Tibial nerve (tissue), 4 donors: Measurements from ENCODE around the gene NHEJ1. TPM values are rescaled to one million over a fixed set of nuclear protein-coding genes. Genes with fewer than 3 reads are reported as not detected.

Source experiments
- DNase-seq, 2 donors: peaks; one replicate each; pipeline ENCODE4 v3.0.0-alpha.2; 2019; ENCODE audit warnings: low spot score in 2 of 2
- H3K27ac ChIP-seq, 4 donors: fragments of 200-600 bp; sonication (generic) in 3 of 4; one replicate each; pipeline ENCODE4 v1.5.1; 2017 to 2019; ENCODE audit warnings: mild to moderate bottlenecking in 1 of 4
- H3K27me3 ChIP-seq, 2 donors: fragments of 200-600 bp; sonication (generic) in 1 of 2; one replicate each; pipeline versions ENCODE4 v1.5.1 to v1.6.0; 2017 to 2019
- H3K36me3 ChIP-seq, 3 donors: fragments of 200-600 bp; sonication (generic); one replicate each; pipeline ENCODE4 v1.5.1; 2018 to 2019
- H3K4me1 ChIP-seq, 4 donors: fragments of 200-600 bp; sonication (generic) in 3 of 4; one replicate each; pipeline ENCODE4 v1.5.1; 2017 to 2019
- H3K4me3 ChIP-seq, 4 donors: fragments of 200-600 bp; sonication (generic) in 3 of 4; one replicate each; pipeline ENCODE4 v1.5.1; 2017 to 2019; ENCODE audit warnings: mild to moderate bottlenecking in 1 of 4, moderate library complexity in 1 of 4
- H3K9me3 ChIP-seq, 4 donors: fragments of 200-600 bp; sonication (generic) in 3 of 4; one replicate each; pipeline ENCODE4 v1.5.1; 2017 to 2019
- CTCF ChIP-seq, 5 experiments: fragments of 200-600 bp in 3 of 5; fragments of 450-650 bp in 2 of 5; sonication (generic) in 3 of 5; IDR thresholded peaks; one replicate each; pipeline ENCODE4 v1.5.1; 2016 to 2019; ENCODE audit warnings: antibody characterized with exemption in 5 of 5, mild to moderate bottlenecking in 3 of 5, moderate library complexity in 2 of 5
- EP300 ChIP-seq, 2 donors: sonication (generic); formaldehyde crosslinking; IDR thresholded peaks; one replicate each; pipeline ENCODE4 v1.6.1; 2017; ENCODE audit warnings: antibody characterized with exemption in 2 of 2, mild to moderate bottlenecking in 1 of 2
- POLR2A ChIP-seq, 2 donors: fragments of 450-650 bp; IDR thresholded peaks; one replicate each; pipeline ENCODE4 v1.6.1; 2017; ENCODE audit warnings: antibody characterized with exemption in 2 of 2, mild to moderate bottlenecking in 2 of 2, moderate library complexity in 2 of 2
- WGBS, 2 donors: methylation state at CpG; one replicate each; pipeline ENCODE4 v1.1.5; 2018; 5-methylcytosine and 5-hydroxymethylcytosine counted together
- total RNA-seq, 4 donors: library from RNA; depleted of rRNA; stranded (reverse); fragments of >200 nt; gene quantifications; one replicate each; pipeline ENCODE4 v1.1.0, GENCODE V29; 2016

The NHEJ1 gene
- total RNA-seq, 4 donors from 2014 or later: 12.9 to 27.4 (median 17.6) TPM

- TF ChIP-seq CTCF (IDR thresholded peaks at IDR 0.05) (no peak), EP300 (IDR thresholded peaks at IDR 0.05) (no peak), POLR2A (IDR thresholded peaks at IDR 0.05) (no peak)
- Histone ChIP-seq H3K4me1 (peaks cover 0 to 12% (median 0%) of the 10 kb centered on the region in 4 donors), H3K4me3 (no peak overlapping the region), H3K27ac (no peak overlapping the region), H3K9me3 (no peaks in the 10 kb centered on the region), H3K36me3 (peaks cover 0 to 14% (median 0%) of the 10 kb centered on the region in 3 donors), H3K27me3 (no peaks in the 10 kb centered on the region)
- no peak for DNase-seq
- 66 to 68% methylated on average over 2 of the region's 2 CpGs for WGBS, 2 donors
These were observed 33.5 kb downstream of the NHEJ1 start for GRCh38 chr2:219127037-219127635.

GRCh38 chr2:219126555-219126954, 34.1 kb downstream of the NHEJ1 start:
- DNase-seq: no peak
- Histone ChIP-seq H3K27ac (peak overlapping the region in 1 of 4 donors; percentile 22), H3K9me3 (no peaks in the 10 kb centered on the region), H3K4me3 (no peak overlapping the region), H3K27me3 (no peaks in the 10 kb centered on the region), H3K4me1 (peaks cover 0 to 12% (median 0%) of the 10 kb centered on the region in 4 donors), H3K36me3 (peaks cover 0 to 14% (median 0%) of the 10 kb centered on the region in 3 donors)
- WGBS, 2 donors: 79 to 80% methylated on average over 3 of the region's 3 CpGs
- TF ChIP-seq CTCF (IDR thresholded peaks at IDR 0.05) (no peak), EP300 (IDR thresholded peaks at IDR 0.05) (no peak), POLR2A (IDR thresholded peaks at IDR 0.05) (no peak)

GRCh38 chr2:219125886-219126270, 34.7 kb downstream of the NHEJ1 start:
- no peak for TF ChIP-seq EP300 (IDR thresholded peaks at IDR 0.05)
- no peak for TF ChIP-seq POLR2A (IDR thresholded peaks at IDR 0.05)
- TF ChIP-seq CTCF (IDR thresholded peaks at IDR 0.05): no peak
- H3K27ac ChIP-seq: peak overlapping the region in 2 of 4 donors; percentile 22 to 58
- DNase-seq: no peak

GRCh38 chr2:219125225-219125885, 35.3 kb downstream of the NHEJ1 start:
- peak overlapping the region in 2 of 4 donors; percentile 8 to 58 for H3K27ac ChIP-seq
- H3K4me1 ChIP-seq: peaks cover 0 to 12% (median 0%) of the 10 kb centered on the region in 4 donors
- H3K27me3 ChIP-seq: no peaks in the 10 kb centered on the region
- 59 to 63% methylated on average over 10 of the region's 10 CpGs for WGBS, 2 donors
- no peaks in the 10 kb centered on the region for H3K9me3 ChIP-seq
- no peak for DNase-seq
- H3K36me3 ChIP-seq: peaks cover 0 to 8% (median 0%) of the 10 kb centered on the region in 3 donors
- H3K4me3 ChIP-seq: no peak overlapping the region
- TF ChIP-seq CTCF (IDR thresholded peaks at IDR 0.05) (no peak), POLR2A (IDR thresholded peaks at IDR 0.05) (no peak), EP300 (IDR thresholded peaks at IDR 0.05) (no peak)

More at GRCh38 chr2:219125886-219126270, 34.7 kb downstream of the NHEJ1 start:
- Histone ChIP-seq H3K4me3 (no peak overlapping the region), H3K9me3 (no peaks in the 10 kb centered on the region), H3K4me1 (peaks cover 0 to 12% (median 0%) of the 10 kb centered on the region in 4 donors), H3K36me3 (peaks cover 0 to 13% (median 0%) of the 10 kb centered on the region in 3 donors), H3K27me3 (no peaks in the 10 kb centered on the region)
- 67 to 86% methylated on average over 1 of the region's 1 CpG for WGBS, 2 donors
